ENCODE results near the gene TBL3.
"Not testable (repeated sequence)": the region's sequence is repeated elsewhere in the genome, so short reads cannot be mapped to it uniquely, and the experiment has no call there.

Gene TBL3

GRCh38 chr16:1942810-1943726 lies 28.8 kb upstream of the TBL3 start, which contains the start of gene MSRB1:
MSRB1 (minus strand) TSS chr16:1943199; CDS start chr16:1943156, 43 bp downstream.
- DNase-seq (ENCODE audit: low spot score) = peak; percentile 99

GRCh38 chr16:1944612-1945199 lies 27.1 kb upstream of the TBL3 start:
- no peak for DNase-seq (ENCODE audit: low spot score)

- DNase-seq (ENCODE audit: low spot score) = no peak
Measured at GRCh38 chr16:1945559-1946391, 26.1 kb upstream of the TBL3 start.

GRCh38 chr16:1946495-1947368 lies 25.1 kb upstream of the TBL3 start:
- no peak for DNase-seq (ENCODE audit: low spot score)

GRCh38 chr16:1947369-1947670 lies 24.5 kb upstream of the TBL3 start:
- no peak for DNase-seq (ENCODE audit: low spot score)

- no peak for DNase-seq (ENCODE audit: low spot score)
Measured at GRCh38 chr16:1949507-1949906, 22.3 kb upstream of the TBL3 start.

GRCh38 chr16:1950047-1950446 lies 21.8 kb upstream of the TBL3 start:
- DNase-seq (ENCODE audit: low spot score) = no peak

- DNase-seq (ENCODE audit: low spot score) = no peak
Measured at GRCh38 chr16:1950559-1950958, 21.3 kb upstream of the TBL3 start.

GRCh38 chr16:1953734-1954133 lies 18.1 kb upstream of the TBL3 start:
- DNase-seq (ENCODE audit: low spot score) = no peak

GRCh38 chr16:1957434-1958142 lies 14.3 kb upstream of the TBL3 start:
- DNase-seq (ENCODE audit: low spot score) = not testable (repeated sequence)

GRCh38 chr16:1958143-1958491 lies 13.7 kb upstream of the TBL3 start:
- not testable (repeated sequence) for DNase-seq (ENCODE audit: low spot score)

GRCh38 chr16:1958715-1959268 lies 13.1 kb upstream of the TBL3 start:
- DNase-seq (ENCODE audit: low spot score) = no peak

GRCh38 chr16:1959269-1960039 lies 12.4 kb upstream of the TBL3 start, which contains the start of gene NDUFB10:
NDUFB10 (plus strand) TSS chr16:1959538; CDS start chr16:1959625, 87 bp downstream.
- DNase-seq (ENCODE audit: low spot score) = peak; percentile 94

- DNase-seq (ENCODE audit: low spot score) = peak; percentile 53
Measured at GRCh38 chr16:1960665-1961630, 10.9 kb upstream of the TBL3 start.

- peak; percentile 34 for DNase-seq (ENCODE audit: low spot score)
Measured at GRCh38 chr16:1961651-1962067, 10.2 kb upstream of the TBL3 start.

- DNase-seq (ENCODE audit: low spot score) = not testable (repeated sequence)
Measured at GRCh38 chr16:1962161-1963153, 9.4 kb upstream of the TBL3 start.

- DNase-seq (ENCODE audit: low spot score) = peak; percentile 16
Measured at GRCh38 chr16:1963806-1964505, 7.9 kb upstream of the TBL3 start.

All from LoVo (cell line).